MM.1S (cell line): ENCODE data around the gene ABCA1.

ENCODE experiments used
- DNase-seq: peaks from one replicate; pipeline ENCODE4 v3.0.0-alpha.2; 2015
- H2AFZ ChIP-seq: fragments of 300-600 bp; sonication (generic); 2 replicates; pipeline ENCODE4 v1.6.0; 2016; ENCODE audit warnings: antibody characterized with exemption, low read length
- H3F3A ChIP-seq: fragments of 300-600 bp; sonication (generic); 2 replicates; pipeline ENCODE4 v1.6.1; 2016; ENCODE audit warnings: mild to moderate bottlenecking, antibody characterized with exemption, low read length, moderate library complexity, mixed read lengths; ENCODE audit not compliant: insufficient read depth
- H3K27ac ChIP-seq: fragments of 300-600 bp; sonication (generic); 2 replicates; pipeline ENCODE4 v1.5.1; 2016; ENCODE audit warnings: mild to moderate bottlenecking, low read length
- H3K27me3 ChIP-seq: fragments of 300-600 bp; sonication (generic); replicated peaks from 2 replicates; pipeline ENCODE4 v1.6.0; 2016; ENCODE audit warnings: low read length; ENCODE audit not compliant: insufficient read depth
- H3K36me3 ChIP-seq: fragments of 300-600 bp; sonication (generic); replicated peaks from 2 replicates; pipeline ENCODE4 v1.6.1; 2016; ENCODE audit warnings: mild to moderate bottlenecking, low read length, mixed read lengths; ENCODE audit not compliant: insufficient read depth
- H3K4me1 ChIP-seq: fragments of 300-600 bp; sonication (generic); 2 replicates; pipeline ENCODE4 v1.6.1; 2016; ENCODE audit warnings: low read length, mixed read lengths
- H3K4me2 ChIP-seq: fragments of 300-600 bp; sonication (generic); 2 replicates; pipeline ENCODE4 v1.6.0; 2016; ENCODE audit warnings: low read depth, low read length
- H3K4me3 ChIP-seq: fragments of 300-600 bp; sonication (generic); 2 replicates; pipeline ENCODE4 v1.5.1; 2016; ENCODE audit warnings: low read length, mixed read lengths
- H3K79me2 ChIP-seq: fragments of 300-600 bp; sonication (generic); 2 replicates; pipeline ENCODE4 v1.6.1; 2016; ENCODE audit warnings: mixed run types, low read length, mixed read lengths
- H3K9ac ChIP-seq: fragments of 300-600 bp; sonication (generic); 2 replicates; pipeline ENCODE4 v1.6.1; 2016; ENCODE audit warnings: low read length, mixed read lengths
- H3K9me2 ChIP-seq: fragments of 300-600 bp; sonication (generic); replicated peaks from 2 replicates; pipeline ENCODE4 v1.6.1; 2016; ENCODE audit warnings: mild to moderate bottlenecking, low read length, mixed read lengths; ENCODE audit not compliant: insufficient read depth
- H3K9me3 ChIP-seq: fragments of 300-600 bp; sonication (generic); replicated peaks from 2 replicates; pipeline ENCODE4 v1.6.1; 2016; ENCODE audit warnings: mild to moderate bottlenecking, low read length, mixed read lengths; ENCODE audit not compliant: insufficient read depth
- H4K20me1 ChIP-seq: fragments of 300-600 bp; sonication (generic); 2 replicates; pipeline ENCODE4 v1.6.1; 2016; ENCODE audit warnings: mild to moderate bottlenecking, low read length, moderate library complexity, mixed read lengths; ENCODE audit not compliant: insufficient read depth
- EZH2 ChIP-seq: fragments of 300-600 bp; sonication (generic); optimal IDR thresholded peaks from 2 replicates; pipeline ENCODE3; 2017; ENCODE audit warnings: low read depth, mild to moderate bottlenecking, antibody characterized with exemption, low read length, mixed read lengths
- EZH2phosphoT487 ChIP-seq: fragments of 300-600 bp; sonication (generic); IDR thresholded peaks from 2 replicates; pipeline ENCODE4 v1.6.1; 2018; ENCODE audit warnings: antibody characterized with exemption, low read length
- TF ChIP-seq, protein P1 (sequence below): fragments of 300-600 bp; sonication (generic); IDR thresholded peaks from 2 replicates; pipeline ENCODE4 v1.5.1; 2016; ENCODE audit warnings: antibody characterized with exemption, low read length, mixed read lengths

ABCA1 gene

GRCh38 chr9:104776797-104777196 lies 151.2 kb downstream of the ABCA1 start:
- no peak overlapping the region for H3K4me3 ChIP-seq
- no peaks in the 10 kb centered on the region for H3K36me3 ChIP-seq

DNA sequence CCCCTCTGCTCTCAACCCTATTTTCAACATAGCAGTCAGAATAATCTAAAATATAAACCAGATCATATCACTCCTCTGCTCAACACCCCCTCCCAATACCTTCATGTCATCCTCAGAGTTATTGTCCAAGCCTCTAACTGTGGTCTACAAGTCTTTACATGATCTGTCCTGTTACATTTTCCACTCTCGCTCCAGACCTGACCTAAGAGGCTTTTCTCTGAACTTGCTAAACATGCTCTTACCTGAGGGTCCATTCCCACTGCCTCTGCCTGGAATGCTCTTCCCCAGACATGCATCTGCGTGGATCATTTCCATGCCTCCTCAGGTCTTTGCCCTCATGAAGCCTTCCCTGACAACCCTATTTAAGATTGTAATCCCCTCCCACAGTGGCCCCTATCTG lies 152.0 kb downstream of the ABCA1 start:
- H3K36me3 ChIP-seq: no peaks in the 10 kb centered on the region
- H3K4me2 ChIP-seq: peak overlapping the region; percentile 5
- H3K27me3 ChIP-seq: no peaks in the 10 kb centered on the region
- H3K9ac ChIP-seq: no peak overlapping the region
- DNase-seq: no peak
- peaks cover 14% of the 10 kb centered on the region for H3F3A ChIP-seq
- H3K9me2 ChIP-seq: no peaks in the 10 kb centered on the region
- H4K20me1 ChIP-seq: no peaks in the 10 kb centered on the region
- peak overlapping the region; percentile 47; the same call in 1 of the 2 replicates for H3K27ac ChIP-seq
- H2AFZ ChIP-seq: no peak overlapping the region
- H3K79me2 ChIP-seq: no peaks in the 10 kb centered on the region
- peaks cover 24% of the 10 kb centered on the region for H3K4me1 ChIP-seq
- H3K9me3 ChIP-seq: no peaks in the 10 kb centered on the region
- TF ChIP-seq EZH2 (no peak), EZH2phosphoT487 (no peak)
- TF ChIP-seq, protein P1, sequence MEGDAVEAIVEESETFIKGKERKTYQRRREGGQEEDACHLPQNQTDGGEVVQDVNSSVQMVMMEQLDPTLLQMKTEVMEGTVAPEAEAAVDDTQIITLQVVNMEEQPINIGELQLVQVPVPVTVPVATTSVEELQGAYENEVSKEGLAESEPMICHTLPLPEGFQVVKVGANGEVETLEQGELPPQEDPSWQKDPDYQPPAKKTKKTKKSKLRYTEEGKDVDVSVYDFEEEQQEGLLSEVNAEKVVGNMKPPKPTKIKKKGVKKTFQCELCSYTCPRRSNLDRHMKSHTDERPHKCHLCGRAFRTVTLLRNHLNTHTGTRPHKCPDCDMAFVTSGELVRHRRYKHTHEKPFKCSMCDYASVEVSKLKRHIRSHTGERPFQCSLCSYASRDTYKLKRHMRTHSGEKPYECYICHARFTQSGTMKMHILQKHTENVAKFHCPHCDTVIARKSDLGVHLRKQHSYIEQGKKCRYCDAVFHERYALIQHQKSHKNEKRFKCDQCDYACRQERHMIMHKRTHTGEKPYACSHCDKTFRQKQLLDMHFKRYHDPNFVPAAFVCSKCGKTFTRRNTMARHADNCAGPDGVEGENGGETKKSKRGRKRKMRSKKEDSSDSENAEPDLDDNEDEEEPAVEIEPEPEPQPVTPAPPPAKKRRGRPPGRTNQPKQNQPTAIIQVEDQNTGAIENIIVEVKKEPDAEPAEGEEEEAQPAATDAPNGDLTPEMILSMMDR: no peak
- no peak overlapping the region for H3K4me3 ChIP-seq

More at GRCh38 chr9:104776797-104777196, 151.2 kb downstream of the ABCA1 start:
- H3F3A ChIP-seq: peaks cover 14% of the 10 kb centered on the region
- no peak overlapping the region for H3K9ac ChIP-seq
- no peak overlapping the region for H2AFZ ChIP-seq
- no peaks in the 10 kb centered on the region for H3K79me2 ChIP-seq
- no peak overlapping the region for H3K4me2 ChIP-seq
- H3K27ac ChIP-seq: no peak overlapping the region
- no peaks in the 10 kb centered on the region for H3K9me2 ChIP-seq
- H3K27me3 ChIP-seq: no peaks in the 10 kb centered on the region
- no peaks in the 10 kb centered on the region for H3K9me3 ChIP-seq
- H3K4me1 ChIP-seq: peaks cover 24% of the 10 kb centered on the region
- no peaks in the 10 kb centered on the region for H4K20me1 ChIP-seq
- no peak for DNase-seq
- TF ChIP-seq EZH2 (no peak), EZH2phosphoT487 (no peak)
- TF ChIP-seq, protein P1: no peak

DNA sequence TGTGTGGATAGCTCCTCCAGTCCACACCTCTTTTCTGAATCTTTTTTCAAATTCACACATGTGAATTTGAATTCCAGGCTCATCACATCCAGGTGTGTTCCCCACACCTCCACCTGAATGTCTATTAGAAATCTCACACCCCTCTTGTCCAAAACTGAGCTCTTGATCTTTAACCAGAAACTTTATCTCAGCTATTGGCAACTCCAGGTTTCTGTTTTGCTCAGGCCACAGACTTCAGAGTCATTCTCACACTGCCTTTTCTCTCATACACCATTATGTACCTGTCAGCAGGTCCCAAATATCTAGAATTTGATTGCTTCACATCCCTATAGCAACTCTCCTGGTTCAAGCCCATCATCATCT lies 152.4 kb downstream of the ABCA1 start:
- Histone ChIP-seq H4K20me1 (no peaks in the 10 kb centered on the region), H3K4me1 (peaks cover 24% of the 10 kb centered on the region), H3K27me3 (no peaks in the 10 kb centered on the region), H2AFZ (no peak overlapping the region), H3K36me3 (no peaks in the 10 kb centered on the region), H3K27ac (peak overlapping the region; percentile 47; the same call in 1 of the 2 replicates), H3K4me3 (no peak overlapping the region), H3K79me2 (no peaks in the 10 kb centered on the region), H3F3A (peaks cover 14% of the 10 kb centered on the region), H3K9me2 (no peaks in the 10 kb centered on the region), H3K4me2 (peak overlapping the region; percentile 5), H3K9me3 (no peaks in the 10 kb centered on the region), H3K9ac (no peak overlapping the region)
- peak; percentile 30 for DNase-seq
- TF ChIP-seq, protein P1: no peak
- TF ChIP-seq EZH2phosphoT487: no peak
- TF ChIP-seq EZH2: no peak
